Choroid plexus epithelial cell (primary cell): Measurements from ENCODE around the gene KIAA1217.

ENCODE experiments used
- DNase-seq: peaks from one replicate; pipeline ENCODE4 v3.0.0-alpha.2; 2010; ENCODE audit warnings: low read depth
- H3K4me3 ChIP-seq: 2 replicates; pipeline ENCODE4 v1.5.1; 2011; ENCODE audit warnings: low read depth, mild to moderate bottlenecking, control low read depth, low read length, moderate library complexity
- TF ChIP-seq, protein P1 (sequence below): conservative IDR thresholded peaks from 2 replicates; pipeline ENCODE4 v1.5.1; 2011; ENCODE audit warnings: low read depth, mild to moderate bottlenecking, control low read depth, inconsistent platforms, low read length, moderate library complexity

The KIAA1217 gene

DNA sequence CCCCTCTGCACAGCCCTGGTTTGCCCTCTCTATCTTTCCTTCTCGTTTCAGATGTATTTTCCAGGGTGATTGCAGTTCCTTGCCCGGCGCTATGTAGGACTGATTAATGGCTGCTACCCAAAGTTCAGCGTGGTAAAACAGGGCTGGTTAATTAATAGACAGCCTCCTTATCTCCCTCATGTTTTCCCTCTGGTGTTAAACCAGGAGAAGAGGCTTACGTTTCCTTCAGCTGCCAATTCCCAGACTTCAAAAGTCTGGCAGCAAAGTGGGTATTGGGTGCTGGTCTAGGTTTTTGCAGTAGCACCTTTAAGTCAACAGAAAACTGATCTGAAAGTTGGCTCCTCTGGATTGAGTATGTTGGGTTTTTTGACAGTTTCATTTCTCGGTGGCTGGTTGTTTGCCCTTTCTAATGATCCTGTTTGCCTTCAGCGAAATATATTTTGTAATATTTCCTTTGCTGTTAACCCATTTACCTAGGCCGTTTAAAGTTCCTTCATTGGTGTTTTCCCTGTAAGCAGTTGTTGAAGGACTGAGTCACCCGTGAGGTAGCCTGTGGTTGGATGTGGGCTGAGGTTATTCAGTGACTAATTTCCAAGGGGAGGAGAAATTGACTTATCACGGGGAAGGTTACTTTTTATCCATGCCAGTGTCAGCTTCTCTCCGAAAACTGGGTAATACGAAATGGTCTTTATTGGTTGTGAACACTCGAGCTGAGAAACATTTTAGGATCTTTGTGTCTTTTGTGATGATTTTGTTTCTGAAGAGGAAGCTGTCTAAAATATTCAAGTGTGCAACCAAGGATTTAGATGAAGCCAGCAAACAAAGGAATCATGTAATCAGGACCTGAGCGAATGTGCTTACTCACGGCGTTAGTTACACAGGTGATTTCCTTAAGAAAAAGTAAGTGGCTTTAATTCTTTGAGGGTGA lies 257.2 kb downstream of the KIAA1217 start:
- peak overlapping the region; percentile 57 for H3K4me3 ChIP-seq
- DNase-seq: peak; percentile 97

DNA sequence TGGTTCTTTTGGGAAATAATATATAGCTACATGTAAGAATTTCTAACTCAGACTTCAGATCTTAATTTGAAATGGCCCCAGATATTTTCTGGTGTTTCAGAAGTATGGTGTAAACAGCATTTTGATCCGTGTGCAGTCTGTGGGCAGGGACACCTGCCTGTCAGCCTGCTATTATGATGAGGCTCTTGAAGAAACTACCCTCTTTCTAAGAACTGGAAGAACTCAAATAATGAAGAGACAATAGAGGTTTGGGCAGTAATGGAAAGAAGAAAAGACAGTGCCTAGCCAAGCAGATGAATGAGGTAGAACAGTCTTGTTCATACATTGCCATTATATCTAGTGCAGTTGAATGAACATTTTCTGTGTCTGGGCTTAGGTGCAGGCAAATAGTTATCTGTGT lies 258.2 kb downstream of the KIAA1217 start:
- TF ChIP-seq, protein P1, sequence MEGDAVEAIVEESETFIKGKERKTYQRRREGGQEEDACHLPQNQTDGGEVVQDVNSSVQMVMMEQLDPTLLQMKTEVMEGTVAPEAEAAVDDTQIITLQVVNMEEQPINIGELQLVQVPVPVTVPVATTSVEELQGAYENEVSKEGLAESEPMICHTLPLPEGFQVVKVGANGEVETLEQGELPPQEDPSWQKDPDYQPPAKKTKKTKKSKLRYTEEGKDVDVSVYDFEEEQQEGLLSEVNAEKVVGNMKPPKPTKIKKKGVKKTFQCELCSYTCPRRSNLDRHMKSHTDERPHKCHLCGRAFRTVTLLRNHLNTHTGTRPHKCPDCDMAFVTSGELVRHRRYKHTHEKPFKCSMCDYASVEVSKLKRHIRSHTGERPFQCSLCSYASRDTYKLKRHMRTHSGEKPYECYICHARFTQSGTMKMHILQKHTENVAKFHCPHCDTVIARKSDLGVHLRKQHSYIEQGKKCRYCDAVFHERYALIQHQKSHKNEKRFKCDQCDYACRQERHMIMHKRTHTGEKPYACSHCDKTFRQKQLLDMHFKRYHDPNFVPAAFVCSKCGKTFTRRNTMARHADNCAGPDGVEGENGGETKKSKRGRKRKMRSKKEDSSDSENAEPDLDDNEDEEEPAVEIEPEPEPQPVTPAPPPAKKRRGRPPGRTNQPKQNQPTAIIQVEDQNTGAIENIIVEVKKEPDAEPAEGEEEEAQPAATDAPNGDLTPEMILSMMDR: no peak
- DNase-seq: no peak
- H3K4me3 ChIP-seq: peak overlapping the region; percentile 57

More for the DNA sequence above, 257.2 kb downstream of the KIAA1217 start:
- TF ChIP-seq, protein P1: no peak

DNA sequence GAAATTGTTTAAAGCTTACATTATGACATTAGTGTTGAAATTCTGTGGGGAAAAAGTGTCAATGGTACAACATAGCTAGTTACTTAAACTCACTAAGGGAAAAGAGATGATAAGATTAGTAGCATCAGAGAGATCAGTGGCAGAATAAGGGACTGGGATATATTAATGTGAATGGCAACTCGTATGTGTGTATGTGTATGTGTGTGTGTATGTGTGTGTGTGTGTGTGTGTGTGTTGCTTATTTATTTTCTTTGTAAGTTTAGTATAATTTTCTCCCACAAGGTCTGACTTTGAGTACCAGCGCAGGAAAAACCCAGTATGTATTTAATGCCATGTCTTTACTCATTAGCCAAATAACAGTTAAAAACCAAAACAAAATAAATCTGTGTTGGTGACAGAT lies 258.7 kb downstream of the KIAA1217 start:
- TF ChIP-seq, protein P1: no peak
- peak overlapping the region; percentile 57 for H3K4me3 ChIP-seq
- peak; percentile 32 for DNase-seq

DNA sequence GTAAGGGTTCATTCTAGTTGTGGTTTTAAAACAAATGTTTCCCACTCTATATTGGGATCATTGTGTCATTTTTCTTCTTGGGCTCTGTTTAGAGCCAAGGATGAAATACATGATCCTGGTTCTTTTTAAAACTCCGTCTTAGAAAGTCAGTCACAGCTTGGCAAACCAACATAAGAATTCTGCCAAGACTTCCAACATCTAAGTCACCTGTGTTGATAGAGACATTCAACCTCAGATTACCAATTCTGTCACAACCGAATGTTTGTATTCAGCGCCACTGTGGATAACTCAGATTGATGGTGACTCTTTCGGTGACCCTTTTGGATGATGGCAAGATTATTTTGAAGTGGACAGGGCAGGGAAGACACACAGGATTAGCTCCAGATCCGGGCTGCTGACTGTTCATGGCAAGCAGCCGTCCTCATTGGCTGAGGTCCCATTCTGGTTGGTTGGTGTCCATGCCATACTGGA lies 259.4 kb downstream of the KIAA1217 start:
- peak overlapping the region; percentile 57 for H3K4me3 ChIP-seq
- TF ChIP-seq, protein P1: no peak
- no peak for DNase-seq

DNA sequence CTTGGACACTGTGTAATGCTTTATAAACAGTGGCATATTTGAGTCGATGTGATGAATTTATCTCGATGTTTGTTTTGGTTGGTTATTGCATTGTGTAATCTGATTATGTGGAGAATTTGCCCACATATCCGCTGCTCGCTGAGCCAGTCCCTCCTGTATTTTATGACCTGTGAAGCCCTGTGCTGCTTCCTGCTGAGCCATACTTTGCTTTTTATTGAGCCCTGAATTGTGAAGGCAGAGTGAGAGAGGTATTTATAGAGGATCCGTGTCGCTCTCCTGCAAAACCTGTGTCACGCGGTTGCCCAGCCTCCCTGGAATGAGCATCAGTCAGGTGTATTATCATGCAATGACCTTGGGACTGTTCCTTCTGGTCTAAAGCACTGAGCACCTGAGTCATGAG lies 261.1 kb downstream of the KIAA1217 start:
- DNase-seq: peak; percentile 59
- TF ChIP-seq, protein P1: no peak
- no peak overlapping the region for H3K4me3 ChIP-seq

DNA sequence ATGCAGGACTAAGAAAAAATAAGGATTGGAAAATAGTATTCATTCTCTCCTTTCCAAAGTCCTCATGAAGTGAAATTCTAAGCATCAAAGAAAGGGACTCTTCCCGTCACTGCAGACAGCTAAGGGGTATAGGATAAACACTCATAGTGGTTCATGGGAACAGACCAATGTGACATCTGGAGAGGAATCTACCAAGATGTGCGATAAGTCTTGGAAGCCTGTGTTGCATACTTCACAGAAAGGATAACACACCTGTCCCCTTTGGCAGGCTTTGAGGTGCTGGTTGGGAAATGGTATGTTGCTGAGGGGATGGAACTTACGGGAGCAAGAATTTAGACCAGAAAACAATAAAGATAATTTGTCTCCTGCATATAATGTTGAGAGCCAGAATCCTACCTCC lies 266.7 kb downstream of the KIAA1217 start:
- no peak for DNase-seq
- no peak overlapping the region for H3K4me3 ChIP-seq
- TF ChIP-seq, protein P1: no peak
